AML-193 (cell line): Measurements from ENCODE around the gene ROR1.
"Not testable (repeated sequence)": the region's sequence is repeated elsewhere in the genome, so short reads cannot be mapped to it uniquely, and the experiment has no call there.

Source experiments
- DNase-seq, 2 experiments: peaks; one replicate each; lab custom pipeline; 2025; lab: John Stamatoyannopoulos, UW

The ROR1 gene

GRCh38 chr1:64100791-64101190, 327.0 kb downstream of the ROR1 start:
- no peak for DNase-seq

GRCh38 chr1:64104585-64104984, 330.8 kb downstream of the ROR1 start:
- DNase-seq = not testable (repeated sequence)

- DNase-seq = no peak
Observed at GRCh38 chr1:64107118-64107519, 333.3 kb downstream of the ROR1 start.

GRCh38 chr1:64107632-64108031, 333.8 kb downstream of the ROR1 start:
- no peak for DNase-seq

- no peak for DNase-seq
Observed at GRCh38 chr1:64110924-64111777, 337.3 kb downstream of the ROR1 start.

- DNase-seq = no peak
Observed at GRCh38 chr1:64111787-64112186, 338.0 kb downstream of the ROR1 start.

GRCh38 chr1:64112281-64112680, 338.5 kb downstream of the ROR1 start:
- no peak for DNase-seq

- no peak for DNase-seq
Observed at GRCh38 chr1:64114012-64114525, 340.3 kb downstream of the ROR1 start.

- no peak for DNase-seq
Observed at GRCh38 chr1:64116537-64116936, 342.7 kb downstream of the ROR1 start.

GRCh38 chr1:64117492-64117891, 343.7 kb downstream of the ROR1 start:
- no peak for DNase-seq

GRCh38 chr1:64121766-64122385, 348.1 kb downstream of the ROR1 start:
- no peak for DNase-seq

- no peak for DNase-seq
Observed at GRCh38 chr1:64122588-64122987, 348.8 kb downstream of the ROR1 start.

- DNase-seq = no peak
Observed at GRCh38 chr1:64124704-64125440, 351.1 kb downstream of the ROR1 start.

GRCh38 chr1:64126581-64126980, 352.8 kb downstream of the ROR1 start:
- DNase-seq = no peak

GRCh38 chr1:64127297-64127696, 353.5 kb downstream of the ROR1 start:
- DNase-seq = no peak

- no peak for DNase-seq
Observed at GRCh38 chr1:64129701-64130100, 355.9 kb downstream of the ROR1 start.

- no peak for DNase-seq
Observed at GRCh38 chr1:64131155-64131554, 357.3 kb downstream of the ROR1 start.

GRCh38 chr1:64133036-64133435, 359.2 kb downstream of the ROR1 start:
- no peak for DNase-seq

GRCh38 chr1:64135462-64136223, 361.8 kb downstream of the ROR1 start:
- no peak for DNase-seq

GRCh38 chr1:64136296-64136695, 362.5 kb downstream of the ROR1 start:
- no peak for DNase-seq

- peak; percentile 54 to 57 for DNase-seq
Observed at GRCh38 chr1:64136752-64137411, 363.1 kb downstream of the ROR1 start.
